ENCODE data around the gene CCDC7.
"Not testable (repeated sequence)": the region's sequence is repeated elsewhere in the genome, so short reads cannot be mapped to it uniquely, and the experiment has no call there.

Gene CCDC7

DNA sequence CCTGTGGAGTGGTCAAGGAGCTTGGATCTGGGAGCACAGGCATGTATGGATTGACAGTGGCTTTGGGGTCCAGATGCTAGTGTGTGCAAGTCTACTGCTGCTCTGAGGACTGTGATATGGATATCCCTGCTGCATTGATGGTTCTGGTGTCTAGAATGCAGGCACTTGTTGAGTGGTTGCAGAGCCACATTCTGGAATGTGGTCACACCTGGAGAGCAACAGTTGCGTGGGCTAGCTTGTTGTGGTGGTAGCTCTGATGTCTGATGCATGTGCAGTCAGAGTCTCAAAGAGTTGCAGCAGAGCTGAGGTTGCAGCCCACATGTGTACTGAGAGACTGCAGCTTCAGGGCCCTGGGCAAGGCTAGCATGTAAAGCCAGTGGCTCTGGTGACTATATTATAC lies 43.2 kb downstream of the CCDC7 start:
- H3K27ac ChIP-seq (ENCODE audit: low read depth, low read length), result no peak overlapping the region
- H3K4me1 ChIP-seq (ENCODE audit: control insufficient read depth in 5 of 5, insufficient read depth in 5 of 5, low read length in 5 of 5), result no peaks in the 10 kb centered on the region
- H3K27me3 ChIP-seq (ENCODE audit: control insufficient read depth in 5 of 5, insufficient read depth in 4 of 5, low read length in 5 of 5), result no peaks in the 10 kb centered on the region
- H3K4me3 ChIP-seq (ENCODE audit: low read depth in 1 of 5, low read length in 5 of 5), result no peak overlapping the region
- peaks cover 0 to 7% (median 2%) of the 10 kb centered on the region in 5 donors for H3K9me3 ChIP-seq (ENCODE audit: control insufficient read depth in 5 of 5, low read length in 5 of 5)
- H3K36me3 ChIP-seq (ENCODE audit: control insufficient read depth in 5 of 5, insufficient read depth in 5 of 5, low read length in 5 of 5), result peaks cover 5 to 17% (median 11%) of the 10 kb centered on the region in 5 donors
- no peak overlapping the region for H3K9ac ChIP-seq (ENCODE audit: low read length in 5 of 5)

DNA sequence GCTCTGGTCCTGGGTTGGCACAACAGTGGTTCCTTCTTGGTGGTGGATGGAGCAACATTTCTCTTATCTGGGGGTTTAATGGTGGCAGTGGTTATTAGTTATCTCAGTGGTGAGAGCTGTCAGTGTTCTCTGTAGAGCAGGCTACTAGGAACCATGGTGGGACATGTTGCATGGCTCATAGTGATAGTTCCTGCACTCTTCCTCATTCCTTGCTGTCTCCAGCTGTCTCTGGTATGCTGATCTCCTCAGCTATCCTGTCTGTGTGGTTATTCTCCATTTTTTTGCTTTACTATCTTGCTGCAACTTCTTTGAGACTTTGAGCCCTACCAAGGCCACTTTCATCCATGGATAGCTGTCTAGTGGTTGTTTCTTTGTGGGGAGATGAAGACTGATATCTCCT lies 44.0 kb downstream of the CCDC7 start:
- Histone ChIP-seq H3K4me3 (ENCODE audit: low read depth in 1 of 5, low read length in 5 of 5) (no peak overlapping the region), H3K27ac (ENCODE audit: low read depth, low read length) (no peak overlapping the region), H3K4me1 (ENCODE audit: control insufficient read depth in 5 of 5, insufficient read depth in 5 of 5, low read length in 5 of 5) (no peaks in the 10 kb centered on the region), H3K9me3 (ENCODE audit: control insufficient read depth in 5 of 5, low read length in 5 of 5) (peaks cover 0 to 7% (median 2%) of the 10 kb centered on the region in 5 donors), H3K9ac (ENCODE audit: low read length in 5 of 5) (no peak overlapping the region), H3K36me3 (ENCODE audit: control insufficient read depth in 5 of 5, insufficient read depth in 5 of 5, low read length in 5 of 5) (peaks cover 5 to 17% (median 11%) of the 10 kb centered on the region in 5 donors), H3K27me3 (ENCODE audit: control insufficient read depth in 5 of 5, insufficient read depth in 4 of 5, low read length in 5 of 5) (no peaks in the 10 kb centered on the region)

DNA sequence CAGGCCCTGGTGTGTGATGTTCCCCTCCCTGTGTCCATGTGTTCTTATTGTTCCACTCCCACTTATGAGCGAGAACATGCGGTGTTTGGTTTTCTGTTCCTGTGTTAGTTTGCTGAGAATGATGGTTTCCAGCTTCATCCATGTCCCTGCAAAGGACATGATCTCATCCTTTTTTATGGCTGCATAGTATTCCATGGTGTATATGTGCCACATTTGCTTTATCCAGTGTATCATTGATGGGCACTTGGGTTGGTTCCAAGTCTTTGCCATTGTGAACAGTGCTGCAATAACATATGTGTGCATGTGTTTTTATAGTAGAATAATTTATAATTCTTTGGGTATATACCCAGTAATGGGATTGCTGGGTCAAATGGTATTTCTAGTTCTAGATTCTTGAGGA lies 48.6 kb downstream of the CCDC7 start:
- H3K4me1 ChIP-seq (ENCODE audit: control insufficient read depth in 5 of 5, insufficient read depth in 5 of 5, low read length in 5 of 5); H3K27ac ChIP-seq (ENCODE audit: low read depth, low read length); H3K9me3 ChIP-seq (ENCODE audit: control insufficient read depth in 5 of 5, low read length in 5 of 5); H3K9ac ChIP-seq (ENCODE audit: low read length in 5 of 5); H3K27me3 ChIP-seq (ENCODE audit: control insufficient read depth in 5 of 5, insufficient read depth in 4 of 5, low read length in 5 of 5); H3K4me3 ChIP-seq (ENCODE audit: low read depth in 1 of 5, low read length in 5 of 5): not testable (repeated sequence)
- peaks cover 0 to 11% (median 0%) of the 10 kb centered on the region in 5 donors for H3K36me3 ChIP-seq (ENCODE audit: control insufficient read depth in 5 of 5, insufficient read depth in 5 of 5, low read length in 5 of 5)

DNA sequence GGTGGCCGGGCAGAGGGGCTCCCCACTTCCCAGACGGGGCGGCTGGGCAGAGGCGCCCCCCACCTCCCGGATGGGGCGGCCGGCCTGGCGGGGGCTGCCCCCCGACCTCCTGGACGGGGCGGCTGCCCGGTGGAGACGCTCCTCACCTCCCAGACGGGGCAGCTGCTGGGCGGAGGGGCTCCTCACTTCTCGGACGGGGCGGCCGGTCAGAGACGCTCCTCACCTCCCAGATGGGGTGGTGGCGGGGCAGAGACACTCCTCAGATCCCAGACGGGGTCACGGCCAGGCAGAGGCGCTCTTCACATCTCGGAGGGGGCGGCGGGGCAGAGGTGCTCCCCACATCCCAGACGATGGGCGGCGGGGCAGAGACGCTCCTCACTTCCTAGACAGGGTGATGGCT lies 54.2 kb downstream of the CCDC7 start:
- H3K36me3 ChIP-seq (ENCODE audit: control insufficient read depth in 5 of 5, insufficient read depth in 5 of 5, low read length in 5 of 5), result peaks cover 5 to 11% (median 6%) of the 10 kb centered on the region in 5 donors
- not testable (repeated sequence) for H3K9ac ChIP-seq (ENCODE audit: low read length in 5 of 5); H3K4me3 ChIP-seq (ENCODE audit: low read depth in 1 of 5, low read length in 5 of 5); H3K4me1 ChIP-seq (ENCODE audit: control insufficient read depth in 5 of 5, insufficient read depth in 5 of 5, low read length in 5 of 5); H3K9me3 ChIP-seq (ENCODE audit: control insufficient read depth in 5 of 5, low read length in 5 of 5); H3K27me3 ChIP-seq (ENCODE audit: control insufficient read depth in 5 of 5, insufficient read depth in 4 of 5, low read length in 5 of 5); H3K27ac ChIP-seq (ENCODE audit: low read depth, low read length)

DNA sequence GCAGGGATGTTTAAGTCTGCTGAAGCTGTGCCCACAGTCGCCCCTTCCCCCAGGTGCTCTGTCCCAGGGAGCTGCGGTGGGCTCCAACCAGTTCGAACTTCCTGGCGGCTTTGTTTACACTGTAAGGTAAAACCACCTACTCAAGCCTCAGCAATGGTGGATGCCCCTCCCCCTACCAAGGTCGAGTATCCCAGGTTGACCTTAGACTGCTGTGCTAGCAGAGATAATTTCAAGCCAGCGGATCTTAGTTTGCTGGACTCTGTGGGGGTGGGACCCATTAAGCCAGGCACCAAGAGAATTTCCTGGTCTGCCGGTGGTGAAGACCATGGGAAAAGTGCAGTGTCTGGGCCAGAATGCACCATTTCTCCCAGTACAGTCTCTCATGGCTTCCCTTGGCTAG lies 56.0 kb downstream of the CCDC7 start:
- no peaks in the 10 kb centered on the region for H3K4me1 ChIP-seq (ENCODE audit: control insufficient read depth in 5 of 5, insufficient read depth in 5 of 5, low read length in 5 of 5)
- peaks cover 0 to 4% (median 0%) of the 10 kb centered on the region in 5 donors for H3K9me3 ChIP-seq (ENCODE audit: control insufficient read depth in 5 of 5, low read length in 5 of 5)
- H3K36me3 ChIP-seq (ENCODE audit: control insufficient read depth in 5 of 5, insufficient read depth in 5 of 5, low read length in 5 of 5), result peaks cover 5 to 12% (median 6%) of the 10 kb centered on the region in 5 donors
- H3K4me3 ChIP-seq (ENCODE audit: low read depth in 1 of 5, low read length in 5 of 5), result no peak overlapping the region
- H3K27me3 ChIP-seq (ENCODE audit: control insufficient read depth in 5 of 5, insufficient read depth in 4 of 5, low read length in 5 of 5), result no peaks in the 10 kb centered on the region
- no peak overlapping the region for H3K27ac ChIP-seq (ENCODE audit: low read depth, low read length)
- H3K9ac ChIP-seq (ENCODE audit: low read length in 5 of 5), result no peak overlapping the region

DNA sequence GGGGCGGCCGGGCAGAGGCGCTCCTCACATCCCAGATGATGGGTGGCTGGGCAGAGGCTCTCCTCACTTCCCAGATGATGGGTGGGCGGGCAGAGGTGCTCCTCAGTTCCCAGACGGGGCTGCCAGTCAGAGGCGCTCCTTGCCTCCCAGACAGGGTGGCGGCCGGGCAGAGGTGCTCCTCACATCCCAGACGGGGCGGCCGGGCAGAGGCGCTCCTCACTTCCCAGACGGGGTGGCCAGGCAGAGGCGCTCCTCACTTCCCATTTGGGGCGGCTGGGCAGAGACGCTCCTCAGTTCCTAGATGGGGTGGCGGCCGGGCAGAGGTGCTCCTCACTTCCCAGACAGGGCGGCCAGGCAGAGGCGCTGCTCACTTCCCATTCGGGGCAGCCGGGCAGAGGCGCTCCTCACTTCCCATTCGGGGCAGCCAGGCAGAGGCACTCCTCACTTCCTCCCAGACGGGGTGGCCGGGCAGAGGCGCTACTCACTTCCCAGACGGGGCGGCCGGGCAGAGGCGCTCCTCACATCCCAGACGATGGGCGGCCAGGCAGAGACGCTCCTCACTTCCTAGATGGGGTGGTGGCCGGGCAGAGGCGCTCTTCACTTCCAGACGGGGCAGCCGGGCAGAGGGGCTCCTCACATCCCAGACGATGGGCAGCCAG lies 60.0 kb downstream of the CCDC7 start:
- H3K36me3 ChIP-seq (ENCODE audit: control insufficient read depth in 5 of 5, insufficient read depth in 5 of 5, low read length in 5 of 5), result peaks cover 5 to 15% (median 6%) of the 10 kb centered on the region in 5 donors
- not testable (repeated sequence) for H3K27me3 ChIP-seq (ENCODE audit: control insufficient read depth in 5 of 5, insufficient read depth in 4 of 5, low read length in 5 of 5); H3K27ac ChIP-seq (ENCODE audit: low read depth, low read length); H3K9ac ChIP-seq (ENCODE audit: low read length in 5 of 5); H3K4me1 ChIP-seq (ENCODE audit: control insufficient read depth in 5 of 5, insufficient read depth in 5 of 5, low read length in 5 of 5); H3K4me3 ChIP-seq (ENCODE audit: low read depth in 1 of 5, low read length in 5 of 5); H3K9me3 ChIP-seq (ENCODE audit: control insufficient read depth in 5 of 5, low read length in 5 of 5)

DNA sequence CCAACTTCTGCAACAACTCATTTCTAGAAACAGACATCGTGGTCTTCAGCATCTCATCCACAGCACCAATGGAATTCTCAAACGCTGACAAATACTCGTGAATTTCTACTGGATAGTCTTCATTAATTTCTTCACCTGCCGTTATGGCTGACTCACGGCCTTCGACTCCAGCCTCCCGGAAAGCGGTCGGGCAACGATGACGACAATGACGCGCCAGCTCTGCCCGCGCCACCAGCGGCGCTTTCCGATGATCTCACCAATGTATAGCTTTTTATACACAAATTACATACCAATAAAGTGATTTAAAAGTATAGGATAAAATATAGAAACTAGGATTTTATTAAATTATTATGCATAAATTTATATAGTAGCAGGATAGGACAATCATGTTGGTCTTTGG lies 65.7 kb downstream of the CCDC7 start:
- H3K9me3 ChIP-seq (ENCODE audit: control insufficient read depth in 5 of 5, low read length in 5 of 5), result no peaks in the 10 kb centered on the region
- H3K36me3 ChIP-seq (ENCODE audit: control insufficient read depth in 5 of 5, insufficient read depth in 5 of 5, low read length in 5 of 5), result peaks cover 0 to 9% (median 3%) of the 10 kb centered on the region in 5 donors
- no peaks in the 10 kb centered on the region for H3K27me3 ChIP-seq (ENCODE audit: control insufficient read depth in 5 of 5, insufficient read depth in 4 of 5, low read length in 5 of 5)
- no peak overlapping the region for H3K27ac ChIP-seq (ENCODE audit: low read depth, low read length)
- no peak overlapping the region for H3K4me3 ChIP-seq (ENCODE audit: low read depth in 1 of 5, low read length in 5 of 5)
- H3K4me1 ChIP-seq (ENCODE audit: control insufficient read depth in 5 of 5, insufficient read depth in 5 of 5, low read length in 5 of 5), result no peaks in the 10 kb centered on the region
- no peak overlapping the region for H3K9ac ChIP-seq (ENCODE audit: low read length in 5 of 5)

DNA sequence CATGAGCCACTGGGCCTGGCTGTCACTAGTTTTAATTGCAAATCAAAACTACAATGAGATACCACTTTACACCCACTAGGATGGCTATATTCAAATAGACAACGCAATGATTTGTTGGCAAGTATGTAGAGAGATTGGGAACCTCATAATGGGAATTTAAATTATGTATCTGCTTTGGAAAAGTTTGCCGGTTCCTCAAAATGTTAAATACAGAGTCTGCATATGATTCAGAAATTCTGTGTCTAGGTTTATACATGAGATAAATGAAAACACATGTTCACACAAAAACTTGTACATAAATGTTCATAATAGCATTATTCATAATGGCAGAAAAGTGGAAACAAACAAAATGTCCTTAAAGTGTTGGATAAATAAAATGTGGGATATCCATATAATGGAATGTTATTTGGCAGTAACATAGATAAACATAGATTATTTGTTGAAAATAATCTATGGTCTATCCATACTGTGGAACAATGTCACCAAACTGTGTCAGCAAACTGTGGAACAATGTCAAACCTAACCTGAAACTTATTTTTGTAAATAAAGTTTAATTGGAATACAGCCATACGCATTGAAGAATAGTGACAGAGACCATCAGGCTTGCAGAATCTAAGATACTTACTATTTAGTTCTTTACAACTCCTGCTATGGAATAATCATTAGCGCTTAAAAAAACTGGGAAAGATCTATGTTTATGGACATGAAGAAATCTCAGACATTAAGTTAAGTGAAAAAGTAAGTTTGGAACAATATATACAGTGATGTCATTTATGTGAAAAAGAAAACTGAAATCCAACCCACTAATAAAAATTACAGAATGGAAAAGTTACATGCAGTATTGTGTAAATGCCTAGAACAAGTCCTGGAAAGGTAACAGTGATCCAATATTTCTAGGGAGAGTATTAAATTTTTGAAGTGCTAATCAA lies 70.9 kb downstream of the CCDC7 start:
- Histone ChIP-seq H3K27ac (ENCODE audit: low read depth, low read length) (no peak overlapping the region), H3K9me3 (ENCODE audit: control insufficient read depth in 5 of 5, low read length in 5 of 5) (peaks cover 2 to 18% (median 5%) of the 10 kb centered on the region in 5 donors), H3K4me3 (ENCODE audit: low read depth in 1 of 5, low read length in 5 of 5) (no peak overlapping the region), H3K27me3 (ENCODE audit: control insufficient read depth in 5 of 5, insufficient read depth in 4 of 5, low read length in 5 of 5) (no peaks in the 10 kb centered on the region), H3K36me3 (ENCODE audit: control insufficient read depth in 5 of 5, insufficient read depth in 5 of 5, low read length in 5 of 5) (peaks cover 0 to 15% (median 2%) of the 10 kb centered on the region in 5 donors), H3K4me1 (ENCODE audit: control insufficient read depth in 5 of 5, insufficient read depth in 5 of 5, low read length in 5 of 5) (no peaks in the 10 kb centered on the region), H3K9ac (ENCODE audit: low read length in 5 of 5) (no peak overlapping the region)

DNA sequence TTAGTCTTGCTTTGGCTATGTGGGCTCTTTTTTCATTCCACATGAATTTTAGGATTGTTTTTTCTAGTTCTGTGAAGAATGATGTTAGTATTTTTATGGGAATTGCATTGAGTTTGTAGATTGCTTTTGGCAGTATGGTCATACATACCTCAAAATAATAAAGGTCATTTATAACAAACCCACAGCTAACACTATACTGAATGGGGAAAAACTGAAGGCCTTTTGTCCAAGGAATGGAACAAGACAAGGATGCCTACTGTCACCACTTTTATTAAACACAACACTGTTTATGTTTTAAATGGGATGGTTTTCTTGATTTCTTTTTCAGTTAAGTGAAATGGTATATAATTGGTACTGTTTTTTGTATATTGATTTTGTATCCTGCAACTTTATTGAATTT lies 84.3 kb downstream of the CCDC7 start:
- H3K4me1 ChIP-seq (ENCODE audit: control insufficient read depth in 5 of 5, insufficient read depth in 5 of 5, low read length in 5 of 5), result no peaks in the 10 kb centered on the region
- H3K27ac ChIP-seq (ENCODE audit: low read depth, low read length), result no peak overlapping the region
- peaks cover 0 to 7% (median 2%) of the 10 kb centered on the region in 5 donors for H3K9me3 ChIP-seq (ENCODE audit: control insufficient read depth in 5 of 5, low read length in 5 of 5)
- no peaks in the 10 kb centered on the region for H3K27me3 ChIP-seq (ENCODE audit: control insufficient read depth in 5 of 5, insufficient read depth in 4 of 5, low read length in 5 of 5)
- no peak overlapping the region for H3K4me3 ChIP-seq (ENCODE audit: low read depth in 1 of 5, low read length in 5 of 5)
- no peak overlapping the region for H3K9ac ChIP-seq (ENCODE audit: low read length in 5 of 5)
- peaks cover 0 to 3% (median 0%) of the 10 kb centered on the region in 5 donors for H3K36me3 ChIP-seq (ENCODE audit: control insufficient read depth in 5 of 5, insufficient read depth in 5 of 5, low read length in 5 of 5)

DNA sequence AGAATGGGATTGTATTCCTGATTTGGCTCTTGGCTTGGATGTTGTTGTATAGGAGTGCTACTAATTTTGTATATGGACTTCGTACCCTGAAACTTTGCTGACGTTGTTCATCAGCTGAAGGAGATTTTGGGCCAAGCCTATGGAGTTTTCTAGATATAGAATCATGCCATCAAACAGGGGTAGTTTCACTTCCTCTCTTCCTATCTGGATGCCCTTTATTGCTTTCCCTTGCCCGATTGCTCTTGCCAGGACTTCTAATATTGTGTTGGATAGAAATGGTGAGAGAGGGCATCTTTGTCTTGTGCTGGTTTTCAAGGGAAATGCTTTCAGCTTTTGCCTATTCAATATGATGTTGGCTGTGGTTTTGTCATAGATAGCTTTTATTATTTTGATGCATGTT lies 92.3 kb downstream of the CCDC7 start:
- Histone ChIP-seq H3K36me3 (ENCODE audit: control insufficient read depth in 5 of 5, insufficient read depth in 5 of 5, low read length in 5 of 5) (peaks cover 0 to 3% (median 0%) of the 10 kb centered on the region in 5 donors), H3K27ac (ENCODE audit: low read depth, low read length) (no peak overlapping the region), H3K4me3 (ENCODE audit: low read depth in 1 of 5, low read length in 5 of 5) (no peak overlapping the region), H3K27me3 (ENCODE audit: control insufficient read depth in 5 of 5, insufficient read depth in 4 of 5, low read length in 5 of 5) (no peaks in the 10 kb centered on the region), H3K9ac (ENCODE audit: low read length in 5 of 5) (no peak overlapping the region), H3K4me1 (ENCODE audit: control insufficient read depth in 5 of 5, insufficient read depth in 5 of 5, low read length in 5 of 5) (no peaks in the 10 kb centered on the region), H3K9me3 (ENCODE audit: control insufficient read depth in 5 of 5, low read length in 5 of 5) (peaks cover 0 to 11% (median 5%) of the 10 kb centered on the region in 5 donors)
